Fibroblast of skin of right quadriceps (primary cell): ENCODE data around the gene ACTL7A.
"Not testable (repeated sequence)": the region's sequence is repeated elsewhere in the genome, so short reads cannot be mapped to it uniquely, and the experiment has no call there.

Source experiments
- DNase-seq: peaks from one replicate; pipeline ENCODE4 v3.0.0-alpha.2; 2013

The ACTL7A gene

DNA sequence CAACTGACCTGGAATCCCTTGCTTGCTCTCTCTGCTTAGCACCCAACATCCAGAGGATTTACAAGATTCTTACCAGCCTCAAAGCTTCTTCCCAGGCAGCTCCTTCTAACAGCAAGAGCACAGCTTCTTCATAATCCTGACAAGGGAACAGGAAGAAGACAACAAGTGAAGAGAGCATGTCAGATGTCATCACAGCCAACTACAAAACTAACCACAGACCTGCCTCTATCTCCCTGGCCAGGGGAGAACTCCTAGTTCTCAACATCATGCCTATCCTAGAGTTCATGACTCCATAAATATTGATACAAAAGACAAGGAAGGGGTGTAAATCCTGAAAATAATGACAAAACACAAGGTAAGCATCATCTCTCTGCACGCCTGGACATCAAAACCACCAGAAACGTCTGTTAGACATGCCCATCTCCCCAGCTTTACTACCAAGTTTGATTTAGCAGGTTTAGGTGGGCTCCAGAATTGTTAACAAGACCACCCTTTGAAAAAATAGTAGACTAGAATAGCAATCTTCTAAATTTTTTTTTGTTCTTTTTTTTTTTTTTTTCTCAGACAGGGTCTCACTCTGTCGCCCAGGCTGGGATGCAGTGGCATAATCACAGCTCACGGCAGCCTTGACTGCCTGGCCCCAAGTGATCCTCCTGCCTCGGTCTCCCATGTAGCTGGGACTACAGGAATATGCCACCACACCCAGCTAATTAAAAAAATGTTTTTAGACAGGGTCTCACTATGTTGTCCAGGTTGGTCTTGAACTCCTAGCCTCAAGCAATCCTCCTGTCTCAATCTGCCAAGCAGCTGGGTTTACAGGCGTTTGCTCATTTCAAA, 20.2 kb downstream of the ACTL7A start:
- DNase-seq, result no peak

- DNase-seq, result no peak
Measured at GRCh38 chr9:108883085-108883484, 21.0 kb downstream of the ACTL7A start.

DNA sequence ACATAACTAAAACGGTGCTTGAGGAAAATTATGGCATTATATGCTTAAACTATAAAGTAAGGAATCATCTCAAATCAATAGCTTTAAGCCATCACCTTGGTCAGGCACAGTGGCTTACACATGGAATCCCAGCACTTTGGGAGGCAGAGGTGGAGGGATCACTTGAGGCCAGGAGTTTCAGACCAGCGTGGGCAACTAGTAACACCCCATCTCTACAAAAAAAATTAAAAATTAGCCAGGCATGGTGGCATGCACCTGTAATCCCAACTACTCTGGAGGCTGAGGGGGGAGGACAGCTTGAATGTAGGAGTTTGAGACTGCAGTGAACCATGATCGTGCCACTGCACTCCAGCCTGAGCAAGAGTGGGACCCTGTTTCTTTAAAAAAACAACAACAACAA, 22.6 kb downstream of the ACTL7A start:
- DNase-seq, result no peak

DNA sequence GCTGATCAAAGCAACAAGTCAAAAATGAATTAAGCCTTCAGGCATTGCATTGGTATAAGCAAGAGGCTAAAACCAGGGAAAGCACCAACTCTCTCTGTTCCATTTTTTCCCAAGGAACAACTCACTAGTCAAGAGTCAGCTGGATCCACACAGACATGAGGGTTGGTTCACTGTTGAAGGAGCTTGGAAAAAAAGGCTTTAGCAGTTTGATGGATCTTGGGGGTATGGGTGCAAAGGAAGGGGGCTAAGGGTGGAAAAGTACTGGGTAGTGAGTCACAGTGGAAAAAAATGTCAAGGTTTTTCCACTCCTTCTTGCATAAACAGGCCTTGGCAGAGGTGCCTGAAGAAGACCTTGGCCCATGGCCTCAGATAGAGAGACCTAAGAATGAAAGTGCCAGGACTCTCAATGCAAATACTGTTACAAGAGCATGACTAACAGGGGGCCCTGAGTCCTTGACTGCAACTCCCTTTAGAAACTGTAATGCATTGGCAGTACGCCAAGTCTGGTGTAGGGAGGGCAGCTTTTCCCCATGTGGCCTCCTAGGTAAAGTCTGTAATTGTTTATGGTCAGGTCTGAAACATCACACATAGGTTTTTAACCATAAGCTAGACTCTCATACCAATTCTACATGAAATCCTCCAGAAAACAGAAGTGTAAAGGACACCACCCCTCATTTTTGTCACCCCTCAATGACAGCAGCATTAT, 23.7 kb downstream of the ACTL7A start:
- DNase-seq, result peak; percentile 80

GRCh38 chr9:108886594-108887271, 24.7 kb downstream of the ACTL7A start:
- not testable (repeated sequence) for DNase-seq

- peak; percentile 31 for DNase-seq
Measured at GRCh38 chr9:108889649-108890067, 27.6 kb downstream of the ACTL7A start.

DNA sequence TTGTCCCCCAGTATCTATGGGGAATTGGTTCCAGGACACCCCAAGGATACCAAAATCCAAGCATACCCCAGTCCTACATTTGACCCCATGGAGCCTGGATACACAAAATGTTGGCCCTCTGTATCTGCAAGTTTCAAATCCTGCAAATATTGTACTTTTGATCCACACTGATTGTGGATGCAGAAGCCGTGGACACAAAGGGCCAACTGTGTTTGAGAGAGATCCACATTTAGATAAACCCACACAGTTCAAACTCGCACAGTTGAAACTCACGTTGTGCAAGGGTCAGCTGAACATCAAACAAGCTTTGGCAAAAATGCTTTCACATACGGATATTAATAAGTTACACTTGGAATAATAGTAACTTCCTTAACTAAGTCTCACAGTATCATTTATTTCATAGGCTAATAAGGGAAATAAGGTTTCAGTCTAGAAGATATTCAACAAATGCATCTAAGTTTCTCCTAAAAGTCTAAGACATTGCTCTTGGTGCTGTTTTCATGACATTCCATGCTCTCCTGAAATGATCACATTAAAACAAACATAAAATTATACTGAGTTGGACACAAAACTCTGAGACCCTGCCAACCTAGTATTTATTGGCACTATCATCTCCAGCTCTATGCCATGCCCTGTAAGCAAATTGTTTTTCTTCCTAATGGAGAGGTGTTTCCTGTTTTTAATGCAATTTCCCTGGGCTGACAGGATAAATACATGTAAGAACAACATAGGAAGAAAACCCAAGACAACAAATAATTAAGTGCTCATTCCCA, 32.3 kb downstream of the ACTL7A start:
- DNase-seq, result no peak

GRCh38 chr9:108897324-108898096, 35.4 kb downstream of the ACTL7A start:
- no peak for DNase-seq

- not testable (repeated sequence) for DNase-seq
Measured at GRCh38 chr9:108899023-108899695, 37.1 kb downstream of the ACTL7A start.

- no peak for DNase-seq
Measured at GRCh38 chr9:108900176-108900575, 38.1 kb downstream of the ACTL7A start.

DNA sequence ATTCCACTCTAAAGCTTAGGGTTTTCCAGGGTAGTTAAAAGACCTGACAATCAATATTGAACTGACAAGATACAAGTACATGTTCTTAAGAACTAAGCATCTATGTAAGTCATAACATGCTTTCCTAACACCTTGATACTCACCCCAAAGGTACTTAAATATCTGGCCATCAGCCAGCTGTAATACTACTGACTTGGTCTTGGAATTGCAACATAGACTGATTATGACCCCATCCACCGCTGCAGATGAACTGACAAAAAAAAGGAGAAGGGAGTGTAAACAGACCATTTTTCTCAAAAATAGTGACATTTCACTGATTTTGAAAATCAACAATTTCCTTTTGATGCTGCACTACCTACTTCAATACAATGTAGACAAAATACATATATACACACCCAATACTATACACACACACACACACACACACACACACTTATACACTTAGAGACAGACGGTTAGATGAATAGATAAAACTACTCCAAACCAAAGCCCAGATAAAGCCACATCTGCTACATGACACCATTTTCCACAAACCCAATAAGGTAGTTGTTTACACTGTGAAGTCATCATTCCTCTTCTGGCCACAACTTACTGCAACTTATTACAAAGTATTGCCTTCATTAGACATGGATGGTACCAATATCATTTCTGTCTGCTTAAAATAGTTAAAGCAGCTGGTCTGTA, 41.5 kb downstream of the ACTL7A start:
- DNase-seq, result no peak

DNA sequence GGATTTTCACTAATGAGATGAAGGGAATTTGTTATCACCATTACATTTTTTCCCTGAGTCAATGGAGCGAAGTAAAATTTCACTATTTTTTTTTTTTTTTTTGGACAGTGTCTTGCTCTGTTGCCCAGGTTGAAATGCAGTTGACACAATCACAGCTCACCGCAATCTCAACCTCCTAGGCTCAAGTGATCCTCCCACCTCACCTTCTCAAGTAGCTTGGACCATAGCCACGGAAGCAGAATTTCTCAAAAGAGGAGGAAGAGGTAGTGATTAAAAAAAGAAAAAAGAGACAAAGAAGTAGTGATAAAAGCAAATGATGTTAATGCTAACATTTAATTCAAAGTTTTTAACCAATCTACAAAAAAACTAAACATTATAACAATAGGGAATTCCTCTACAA, 42.1 kb downstream of the ACTL7A start:
- no peak for DNase-seq

GRCh38 chr9:108905494-108905893, 43.4 kb downstream of the ACTL7A start:
- no peak for DNase-seq

DNA sequence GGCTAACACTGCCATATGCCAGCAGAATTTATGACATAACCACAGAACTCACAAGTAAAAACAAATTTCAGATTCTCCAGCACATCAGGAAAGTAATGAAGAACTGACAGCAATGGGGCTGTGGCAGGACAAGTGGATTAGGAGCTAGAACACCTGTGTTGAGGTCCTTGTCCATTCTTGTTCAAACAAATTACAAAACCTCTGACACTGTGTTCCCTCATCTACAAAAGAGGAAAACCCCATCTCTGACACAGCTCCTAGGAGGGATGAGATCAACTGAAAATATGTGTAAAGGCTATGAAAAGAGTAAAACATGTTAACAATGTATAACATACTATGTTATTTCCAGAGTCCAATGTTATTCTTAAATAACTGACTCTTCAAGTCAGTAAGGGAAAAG, 48.3 kb downstream of the ACTL7A start:
- DNase-seq, result no peak

DNA sequence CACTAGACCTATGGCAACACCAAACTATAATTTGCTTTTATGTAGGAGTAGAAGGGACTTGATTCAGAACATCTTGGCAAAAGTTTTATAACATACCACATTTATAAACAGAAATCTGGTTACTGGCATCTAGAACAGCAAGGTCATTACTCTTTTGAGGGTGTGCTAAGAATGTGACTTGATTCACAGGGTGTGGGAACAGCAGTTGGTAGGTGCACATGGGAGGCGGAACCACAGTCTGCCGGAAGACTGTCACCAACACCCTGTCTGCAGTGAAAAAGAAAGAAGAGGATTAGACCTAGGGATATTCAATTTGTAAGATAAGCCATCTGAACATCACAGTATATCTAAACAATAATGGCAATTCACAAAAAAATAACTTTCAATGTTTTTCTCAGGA, 48.8 kb downstream of the ACTL7A start:
- DNase-seq, result no peak

DNA sequence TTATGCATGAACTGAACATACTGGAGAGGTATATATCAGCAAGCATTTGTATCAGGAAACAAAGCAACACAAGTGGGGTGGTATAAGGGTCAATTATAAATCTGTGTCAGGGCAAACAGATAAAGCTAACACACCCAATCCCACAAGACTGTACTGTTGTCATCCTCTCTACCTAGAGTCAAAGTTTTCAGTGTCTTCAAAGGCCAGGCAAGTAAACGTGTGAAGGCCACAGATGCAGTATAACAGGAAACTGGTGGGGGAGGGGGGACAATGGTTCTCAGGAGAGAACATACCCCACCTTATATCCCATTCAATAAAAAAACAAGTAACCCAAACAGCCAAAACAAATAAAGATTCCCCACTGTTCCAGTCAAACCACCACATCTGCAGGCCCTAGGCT, 49.8 kb downstream of the ACTL7A start:
- no peak for DNase-seq
